NCI-H2171 (cell line): Measurements from ENCODE around the gene TF.
A peak's percentile ranks its signal among the peaks of the same experiment; 100 is the strongest.
"Not testable (repeated sequence)": the region's sequence is repeated elsewhere in the genome, so short reads cannot be mapped to it uniquely, and the experiment has no call there.

ENCODE experiments used
- DNase-seq: peaks from one replicate; lab custom pipeline; 2025; lab: John Stamatoyannopoulos, UW

Gene TF

DNA sequence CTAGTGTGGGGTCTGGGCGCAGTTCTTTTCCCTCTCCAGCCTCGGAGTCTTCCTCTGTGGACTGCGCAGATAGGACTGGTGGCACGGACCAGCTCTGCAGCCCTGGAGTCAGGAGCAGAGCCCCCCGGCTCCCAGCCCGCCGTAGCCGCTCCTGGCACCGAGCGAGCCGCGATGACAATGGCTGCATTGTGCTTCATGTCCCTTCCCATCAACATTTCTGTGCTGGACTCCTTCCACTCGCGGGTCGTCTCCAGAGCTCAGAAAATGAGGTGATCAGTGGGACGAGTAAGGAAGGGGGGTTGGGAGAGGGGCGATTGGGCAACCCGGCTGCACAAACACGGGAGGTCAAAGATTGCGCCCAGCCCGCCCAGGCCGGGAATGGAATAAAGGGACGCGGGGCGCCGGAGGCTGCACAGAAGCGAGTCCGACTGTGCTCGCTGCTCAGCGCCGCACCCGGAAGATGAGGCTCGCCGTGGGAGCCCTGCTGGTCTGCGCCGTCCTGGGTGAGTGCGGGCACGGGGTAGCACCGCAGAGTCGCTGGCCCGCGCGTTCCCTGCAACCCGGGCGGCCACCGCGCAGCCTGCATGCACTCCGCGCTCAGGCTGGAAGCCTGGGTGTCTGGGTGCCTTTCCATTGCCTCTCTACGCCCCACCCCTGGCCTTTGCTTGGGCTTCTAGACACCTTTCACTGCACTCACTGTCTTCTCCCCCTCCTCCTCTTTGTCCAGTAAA, at the start of gene TF:
Gene TF (plus strand): TSS at position 413 of the 731 bp plus-strand sequence. CDS start 48 bp downstream, at position 461.
- no peak for DNase-seq

DNA sequence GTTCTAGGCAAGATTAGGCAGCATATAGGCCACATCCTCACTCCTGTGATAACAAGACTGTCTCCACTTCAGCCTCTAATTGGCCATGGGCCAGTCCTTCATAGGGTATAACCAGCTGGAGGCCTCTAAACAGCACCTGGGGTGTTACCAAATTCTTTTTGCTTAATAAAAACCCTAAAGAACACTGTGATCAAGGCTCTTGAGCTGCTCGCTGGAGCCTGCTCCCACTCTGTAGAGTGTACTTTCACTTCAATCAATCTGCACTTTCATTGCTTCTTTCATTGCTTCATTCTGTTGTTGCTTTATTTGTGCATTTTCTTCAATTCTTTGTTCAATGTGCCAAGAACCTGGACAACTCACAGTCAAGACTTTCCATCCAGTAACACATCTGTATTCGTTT, 48.2 kb upstream of the TF start:
- DNase-seq: peak; percentile 23

GRCh38 chr3:133699467-133699866, 46.7 kb upstream of the TF start:
- DNase-seq: no peak

GRCh38 chr3:133699903-133700302, 46.3 kb upstream of the TF start:
- no peak for DNase-seq

DNA sequence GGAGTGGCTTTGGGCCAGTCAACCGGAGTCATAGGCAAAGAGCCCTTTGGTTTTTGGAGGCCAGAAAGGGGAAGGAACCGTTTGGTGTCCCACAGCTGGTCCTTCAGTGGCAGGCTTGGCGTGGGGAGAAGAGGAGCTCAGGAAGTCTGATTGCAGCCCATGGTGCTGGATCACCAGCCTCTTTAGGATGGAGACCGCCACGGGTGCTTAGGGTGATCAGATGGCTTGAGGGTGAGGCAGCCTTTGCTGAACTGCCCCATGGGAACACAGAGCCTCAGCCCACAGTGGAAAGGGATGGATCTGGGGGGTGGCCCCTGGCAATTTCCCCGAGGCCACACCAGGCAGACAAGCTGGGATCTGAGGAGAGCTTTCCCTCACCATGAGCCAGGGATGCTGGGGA, 45.8 kb upstream of the TF start:
- no peak for DNase-seq

DNA sequence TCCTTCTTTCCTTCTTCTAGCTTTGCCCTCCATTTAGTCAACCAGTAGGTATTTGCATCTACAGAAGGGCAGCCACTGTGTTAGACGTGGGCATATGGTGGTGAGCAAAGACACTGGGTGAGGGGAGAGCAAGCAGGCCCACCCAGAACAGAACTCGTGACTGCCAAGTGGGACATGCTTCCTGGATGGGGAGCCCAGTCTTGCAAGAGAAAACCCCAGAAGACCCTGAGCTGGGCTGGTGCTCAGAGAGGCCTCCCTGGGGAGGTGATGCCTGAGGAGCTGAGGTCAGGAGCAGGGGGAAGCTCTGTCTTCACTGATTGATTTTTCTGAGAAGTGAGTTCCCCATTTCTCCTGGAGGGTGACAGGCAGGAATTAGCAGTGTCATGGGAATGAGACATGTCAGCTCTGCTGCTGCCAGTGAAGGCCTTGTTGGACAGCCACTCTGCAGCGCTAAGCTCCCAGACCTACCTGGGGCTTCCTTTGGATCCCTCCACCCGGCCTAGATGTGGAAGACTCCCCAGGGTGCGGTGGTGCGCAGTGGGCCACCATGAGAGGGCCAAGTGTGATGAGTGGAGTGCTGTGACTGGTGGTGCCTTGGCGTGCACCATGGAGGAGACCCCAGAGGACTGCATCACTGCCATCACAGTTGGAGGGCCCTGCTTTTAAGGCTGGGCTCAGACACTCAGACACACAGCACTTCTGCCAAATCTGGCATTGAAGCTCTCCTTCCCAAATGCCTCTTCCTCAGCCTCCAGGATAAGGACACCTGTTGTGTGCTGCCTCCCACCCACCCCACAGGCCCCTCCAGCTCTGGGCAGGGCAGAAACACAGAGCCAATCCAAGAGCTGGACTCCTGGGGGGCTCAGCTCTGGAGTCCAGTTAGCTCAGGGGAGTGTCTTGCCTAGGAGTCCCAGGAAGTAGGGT, 44.5 kb upstream of the TF start:
- DNase-seq: no peak

- no peak for DNase-seq
These were observed 42.3 kb upstream of the TF start for GRCh38 chr3:133703915-133704314.

DNA sequence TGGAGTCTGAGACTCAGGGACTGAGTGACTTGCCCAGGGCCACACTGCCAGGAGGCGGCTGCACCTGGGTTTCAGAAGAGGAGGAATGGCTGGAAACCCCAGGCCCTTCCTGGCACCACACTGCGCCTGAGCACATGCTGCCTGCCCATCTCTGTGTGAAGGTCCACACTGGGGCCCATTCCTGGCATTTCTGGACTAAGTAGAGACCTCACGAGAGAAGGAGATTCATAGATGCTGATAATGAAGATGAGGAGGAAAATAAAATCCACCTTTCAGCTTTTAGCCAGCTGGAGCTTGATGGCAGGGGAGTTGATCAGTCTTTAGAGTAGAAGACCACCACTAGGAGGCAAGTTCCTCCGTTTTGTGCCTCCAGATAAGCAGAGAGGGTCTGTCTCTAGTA, 40.2 kb upstream of the TF start:
- no peak for DNase-seq

GRCh38 chr3:133709139-133709750, 36.9 kb upstream of the TF start:
- no peak for DNase-seq

- no peak for DNase-seq
These were observed 35.2 kb upstream of the TF start for GRCh38 chr3:133711013-133711412.

- DNase-seq: no peak
These were observed 34.2 kb upstream of the TF start for GRCh38 chr3:133712017-133712416.

DNA sequence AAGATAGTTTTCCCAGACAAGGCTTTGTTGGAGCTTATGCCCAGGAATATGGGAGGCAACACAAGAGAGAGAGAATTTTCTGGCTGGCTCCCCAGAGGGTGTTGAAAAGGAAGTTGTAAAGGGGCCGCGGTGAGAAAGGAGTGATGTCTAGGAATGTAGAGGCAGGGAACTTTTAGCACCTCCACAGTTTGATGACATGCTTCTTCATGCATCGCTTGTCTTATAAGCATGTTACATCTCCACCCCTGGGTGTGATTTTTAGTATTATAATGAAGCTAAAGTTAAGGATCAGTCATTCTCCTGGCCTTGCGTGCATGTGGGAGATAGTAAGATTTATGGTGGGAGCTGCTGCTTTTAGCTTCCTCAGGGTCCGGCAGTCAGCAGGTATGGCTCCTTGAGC, 32.8 kb upstream of the TF start:
- no peak for DNase-seq

DNA sequence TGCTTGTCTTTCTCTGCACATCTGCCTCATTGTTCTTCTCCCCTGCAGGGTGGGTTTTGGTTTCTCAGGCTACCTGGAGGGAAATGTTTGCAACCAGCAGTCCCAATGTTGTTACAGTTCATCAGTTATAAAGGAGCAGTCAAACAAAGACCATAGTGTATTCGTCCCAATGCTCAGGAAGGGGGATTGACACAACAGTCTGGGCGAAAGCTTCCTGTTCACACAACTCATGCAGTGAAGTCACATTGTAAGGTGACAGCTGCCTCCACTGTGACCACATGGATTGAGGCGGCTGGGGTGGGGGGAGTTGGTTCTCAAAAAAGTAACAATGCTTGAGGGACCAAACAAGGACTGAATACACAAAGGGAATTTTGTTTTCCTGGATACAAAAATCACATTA, 28.8 kb upstream of the TF start:
- DNase-seq: no peak

- DNase-seq: no peak
These were observed 23.3 kb upstream of the TF start for GRCh38 chr3:133722935-133723334.

- DNase-seq: no peak
These were observed 15.2 kb upstream of the TF start for GRCh38 chr3:133730993-133731392.

DNA sequence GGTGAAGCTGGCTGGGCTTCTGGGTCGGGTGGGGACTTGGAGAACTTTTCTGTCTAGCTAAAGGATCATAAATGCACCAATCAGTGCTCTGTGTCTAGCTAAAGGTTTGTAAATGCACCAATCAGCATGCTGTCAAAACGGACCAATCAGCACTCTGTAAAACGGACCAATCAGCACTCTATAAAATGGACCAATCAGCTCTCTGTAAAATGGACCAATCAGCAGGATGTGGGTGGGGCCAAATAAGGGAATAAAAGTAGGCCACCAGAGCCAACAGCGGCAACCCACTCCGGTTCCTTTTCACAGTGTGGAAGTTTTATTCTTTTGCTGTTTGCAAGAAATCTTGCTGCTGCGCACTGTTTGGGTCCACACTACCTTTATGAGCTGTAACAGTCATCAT, 14.0 kb upstream of the TF start:
- not testable (repeated sequence) for DNase-seq

- no peak for DNase-seq
These were observed 13.0 kb upstream of the TF start for GRCh38 chr3:133733226-133733625.

- DNase-seq: no peak
These were observed 11.9 kb upstream of the TF start for GRCh38 chr3:133734305-133734704.

- no peak for DNase-seq
These were observed 3.7 kb upstream of the TF start for GRCh38 chr3:133742351-133743091.

DNA sequence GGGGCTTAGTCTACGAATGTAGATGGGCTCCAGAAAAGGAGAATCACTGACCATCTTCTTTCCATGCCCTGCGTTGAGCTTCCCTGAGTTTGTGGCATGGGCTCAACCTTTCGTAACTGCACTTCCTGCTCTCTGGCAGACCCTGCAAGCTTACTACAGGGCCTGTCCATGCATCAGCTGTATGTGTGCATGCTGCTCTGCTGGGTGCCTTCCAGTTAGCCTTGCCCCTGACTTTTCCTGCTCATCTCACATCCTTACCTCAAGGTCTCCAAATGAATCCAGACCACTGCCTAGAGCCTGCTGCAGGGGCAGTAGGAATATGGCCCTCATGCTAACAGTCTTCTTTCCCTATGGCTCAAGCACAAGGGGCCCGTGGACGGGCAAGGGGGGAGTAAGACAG, 2.0 kb upstream of the TF start:
- DNase-seq: no peak

- no peak for DNase-seq
These were observed 1.1 kb upstream of the TF start for GRCh38 chr3:133745108-133745507.

- no peak for DNase-seq
These were observed 496 bp downstream of the TF start for GRCh38 chr3:133746712-133747066.
